Neural crest cell (in vitro differentiated cells): ENCODE data around the gene TLR5. TPM values are rescaled to one million over a fixed set of nuclear protein-coding genes. Genes with fewer than 3 reads are reported as not detected.

Experiments
- DNase-seq: peaks from one replicate; pipeline ENCODE4 v3.0.0; 2021; ENCODE audit warnings: low read depth, mixed read lengths, low spot score
- H3K27ac Mint-ChIP-seq: one replicate; pipeline ENCODE4 v1.8.0; 2021; ENCODE audit warnings: mild to moderate bottlenecking, mixed read lengths; ENCODE audit not compliant: unreplicated experiment
- H3K27me3 Mint-ChIP-seq: 2 replicates; pipeline ENCODE4 v1.8.0; 2021; ENCODE audit warnings: low read depth, mild to moderate bottlenecking, mixed read lengths
- H3K36me3 Mint-ChIP-seq: 2 replicates; pipeline ENCODE4 v1.8.0; 2021; ENCODE audit warnings: low read depth, mild to moderate bottlenecking, mixed read lengths
- H3K4me1 Mint-ChIP-seq: 2 replicates; pipeline ENCODE4 v1.8.0; 2021; ENCODE audit warnings: mixed read lengths
- H3K4me3 Mint-ChIP-seq: one replicate; pipeline ENCODE4 v1.8.0; 2021; ENCODE audit warnings: mild to moderate bottlenecking, mixed read lengths
- H3K9me3 Mint-ChIP-seq: 2 replicates; pipeline ENCODE4 v1.8.0; 2021; ENCODE audit warnings: mixed read lengths
- total RNA-seq: library from RNA; stranded (reverse); gene quantifications from 2 replicates; pipeline ENCODE4 v1.2.1, GENCODE V29; 2021
- TF ChIP-seq, protein P1 (sequence below): fragments of 200-600 bp; sonication (generic); conservative IDR thresholded peaks from 2 replicates; pipeline ENCODE4 v1.5.0; 2021; ENCODE audit warnings: antibody characterized with exemption, mild to moderate bottlenecking

The TLR5 gene
- total RNA-seq, 1 donor from 2014 or later, result 0.30 TPM

DNA sequence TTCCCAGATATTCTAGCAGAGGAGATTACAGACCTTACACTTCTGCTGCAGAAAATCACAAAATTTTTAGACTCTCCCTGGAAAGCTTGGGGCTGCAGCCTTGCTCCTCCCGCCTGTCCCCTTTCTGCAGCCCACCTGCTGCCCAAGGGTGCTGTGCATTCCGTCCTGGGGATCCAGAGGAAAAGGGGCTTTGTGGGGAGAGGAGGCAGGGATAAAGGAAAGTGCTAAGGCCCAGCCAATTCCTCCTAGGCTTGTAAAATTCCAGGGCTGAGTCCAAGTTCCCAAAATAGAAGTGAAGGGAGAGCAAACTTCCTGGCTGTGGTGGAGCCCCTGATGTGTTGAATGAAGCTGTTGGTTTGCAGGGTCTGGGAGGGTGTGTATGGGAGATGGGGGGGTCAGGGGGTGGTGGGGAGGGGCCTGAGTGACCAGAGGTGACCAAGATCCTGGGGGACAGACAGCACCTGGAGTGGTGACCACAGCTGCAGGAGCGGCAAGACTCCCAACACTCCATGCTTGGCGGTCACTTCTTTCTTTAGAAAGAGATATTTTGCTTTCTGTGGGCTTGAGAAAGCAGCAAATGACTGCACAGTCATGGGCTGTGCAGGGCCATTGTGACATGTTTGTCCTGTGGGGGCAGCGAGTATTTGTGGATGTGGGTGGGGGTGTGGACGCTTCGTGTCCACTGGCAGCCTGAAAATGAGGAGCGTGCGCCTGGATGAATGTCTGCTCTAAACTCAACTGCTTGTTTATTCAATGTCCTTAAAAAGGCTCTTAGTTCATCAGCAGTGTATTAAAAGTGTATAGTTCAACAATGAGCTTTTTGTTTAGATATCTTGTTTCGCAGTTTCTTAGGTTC, 68.4 kb downstream of the TLR5 start:
- peaks cover 3% of the 10 kb centered on the region for H3K9me3 Mint-ChIP-seq
- H3K4me1 Mint-ChIP-seq, result peaks cover 37% of the 10 kb centered on the region
- no peaks in the 10 kb centered on the region for H3K36me3 Mint-ChIP-seq
- H3K27me3 Mint-ChIP-seq, result no peaks in the 10 kb centered on the region
- H3K4me3 Mint-ChIP-seq, result no peak overlapping the region
- H3K27ac Mint-ChIP-seq, result no peak overlapping the region
- no peak for DNase-seq
- TF ChIP-seq, protein P1, sequence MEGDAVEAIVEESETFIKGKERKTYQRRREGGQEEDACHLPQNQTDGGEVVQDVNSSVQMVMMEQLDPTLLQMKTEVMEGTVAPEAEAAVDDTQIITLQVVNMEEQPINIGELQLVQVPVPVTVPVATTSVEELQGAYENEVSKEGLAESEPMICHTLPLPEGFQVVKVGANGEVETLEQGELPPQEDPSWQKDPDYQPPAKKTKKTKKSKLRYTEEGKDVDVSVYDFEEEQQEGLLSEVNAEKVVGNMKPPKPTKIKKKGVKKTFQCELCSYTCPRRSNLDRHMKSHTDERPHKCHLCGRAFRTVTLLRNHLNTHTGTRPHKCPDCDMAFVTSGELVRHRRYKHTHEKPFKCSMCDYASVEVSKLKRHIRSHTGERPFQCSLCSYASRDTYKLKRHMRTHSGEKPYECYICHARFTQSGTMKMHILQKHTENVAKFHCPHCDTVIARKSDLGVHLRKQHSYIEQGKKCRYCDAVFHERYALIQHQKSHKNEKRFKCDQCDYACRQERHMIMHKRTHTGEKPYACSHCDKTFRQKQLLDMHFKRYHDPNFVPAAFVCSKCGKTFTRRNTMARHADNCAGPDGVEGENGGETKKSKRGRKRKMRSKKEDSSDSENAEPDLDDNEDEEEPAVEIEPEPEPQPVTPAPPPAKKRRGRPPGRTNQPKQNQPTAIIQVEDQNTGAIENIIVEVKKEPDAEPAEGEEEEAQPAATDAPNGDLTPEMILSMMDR, result no peak

DNA sequence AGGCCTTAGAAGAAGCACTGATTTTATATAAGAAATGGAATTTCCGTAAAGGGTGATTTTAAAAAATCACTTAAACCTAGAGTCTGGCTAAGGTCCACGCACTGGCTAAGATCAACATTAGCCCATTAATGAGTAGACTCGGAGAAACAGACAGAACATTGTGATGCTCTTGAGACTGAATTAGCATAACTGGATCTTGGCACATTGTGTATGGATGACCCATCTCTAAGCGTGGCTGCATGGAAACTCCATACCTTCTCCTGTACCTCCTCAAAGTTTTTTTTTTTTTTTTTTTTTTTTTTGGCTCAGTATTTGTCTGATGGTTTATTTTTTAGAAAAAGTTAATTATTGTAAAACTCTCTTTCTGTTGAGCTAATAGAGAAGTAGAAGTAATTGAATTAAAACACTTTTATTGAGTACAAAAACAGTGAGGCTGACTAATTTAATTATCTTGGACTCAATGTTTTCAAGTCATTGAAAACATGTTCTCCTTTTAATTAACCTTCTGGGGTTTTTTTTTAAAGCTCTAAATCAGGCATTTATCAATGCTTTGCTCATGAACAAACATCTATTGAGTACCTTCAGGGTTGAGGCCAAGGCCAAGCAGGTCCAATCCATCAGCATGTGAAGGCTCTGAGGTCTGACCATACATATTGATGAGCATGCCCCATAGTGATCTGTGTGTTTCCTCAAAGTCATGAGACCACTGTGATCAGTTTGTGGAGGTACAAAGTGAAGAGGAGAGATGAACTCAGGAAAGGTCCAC, 74.0 kb downstream of the TLR5 start:
- Mint-ChIP-seq H3K4me1 (peaks cover 4% of the 10 kb centered on the region), H3K36me3 (no peaks in the 10 kb centered on the region), H3K9me3 (peaks cover 3% of the 10 kb centered on the region), H3K27ac (no peak overlapping the region), H3K27me3 (no peaks in the 10 kb centered on the region), H3K4me3 (no peak overlapping the region)
- TF ChIP-seq, protein P1, result no peak
- no peak for DNase-seq

- no peak overlapping the region for H3K4me3 Mint-ChIP-seq
- no peak for DNase-seq
- no peaks in the 10 kb centered on the region for H3K36me3 Mint-ChIP-seq
- H3K27ac Mint-ChIP-seq, result no peak overlapping the region
- H3K27me3 Mint-ChIP-seq, result no peaks in the 10 kb centered on the region
- no peaks in the 10 kb centered on the region for H3K9me3 Mint-ChIP-seq
- H3K4me1 Mint-ChIP-seq, result no peaks in the 10 kb centered on the region
- TF ChIP-seq, protein P1, result no peak
Measured at GRCh38 chr1:223067914-223068313, 75.1 kb downstream of the TLR5 start.

GRCh38 chr1:223066415-223066814, 76.6 kb downstream of the TLR5 start:
- H3K4me3 Mint-ChIP-seq, result no peak overlapping the region
- no peak overlapping the region for H3K27ac Mint-ChIP-seq
- H3K4me1 Mint-ChIP-seq, result no peaks in the 10 kb centered on the region
- no peaks in the 10 kb centered on the region for H3K9me3 Mint-ChIP-seq
- DNase-seq, result no peak
- no peaks in the 10 kb centered on the region for H3K27me3 Mint-ChIP-seq
- TF ChIP-seq, protein P1, result no peak
- H3K36me3 Mint-ChIP-seq, result no peaks in the 10 kb centered on the region

GRCh38 chr1:223062177-223062576, 80.9 kb downstream of the TLR5 start:
- no peaks in the 10 kb centered on the region for H3K9me3 Mint-ChIP-seq
- H3K36me3 Mint-ChIP-seq, result no peaks in the 10 kb centered on the region
- no peaks in the 10 kb centered on the region for H3K4me1 Mint-ChIP-seq
- DNase-seq, result no peak
- H3K27me3 Mint-ChIP-seq, result no peaks in the 10 kb centered on the region
- H3K4me3 Mint-ChIP-seq, result no peak overlapping the region
- H3K27ac Mint-ChIP-seq, result no peak overlapping the region
- TF ChIP-seq, protein P1, result no peak
